Measurements from ENCODE around the gene KIF18B. TPM values are rescaled to one million over a fixed set of nuclear protein-coding genes. Genes with fewer than 3 reads are reported as not detected.

The KIF18B gene
- total and polyA plus RNA-seq, 5 donors: 0.08 to 1.4 (median 1.1) TPM

- Histone ChIP-seq H3K27ac (ENCODE audit: low read length) (no peak overlapping the region), H3K4me1 (ENCODE audit: control insufficient read depth, insufficient read depth, low read length) (peaks cover 2% of the 10 kb centered on the region), H3K9me3 (ENCODE audit: control insufficient read depth, low read length) (no peaks in the 10 kb centered on the region), H3K27me3 (ENCODE audit: control insufficient read depth, insufficient read depth) (no peaks in the 10 kb centered on the region), H3K4me3 (ENCODE audit: low read length) (no peak overlapping the region)
- ATAC-seq (no peak), DNase-seq (no peak)
- WGBS: 66% methylated on average over 19 of the region's 19 CpGs
- intact Hi-C loops (cut with DNase I): loop anchor here (5.0 to 10.0 kb wide), 3 partner anchors 99 to 202 kb away; no protein-coding TSS in a partner anchor
Measured at GRCh38 chr17:44922746-44923470, 24.7 kb downstream of the KIF18B start.

- DNase-seq (no peak), ATAC-seq (no peak)
- intact Hi-C loops (cut with DNase I): loop anchor here (5.0 to 10.0 kb wide), 3 partner anchors 100 to 203 kb away; no protein-coding TSS in a partner anchor
- no peaks in the 10 kb centered on the region for H3K27me3 ChIP-seq (ENCODE audit: control insufficient read depth, insufficient read depth)
- peaks cover 2% of the 10 kb centered on the region for H3K4me1 ChIP-seq (ENCODE audit: control insufficient read depth, insufficient read depth, low read length)
- 83% methylated on average over 6 of the region's 6 CpGs for WGBS
- H3K4me3 ChIP-seq (ENCODE audit: low read length): no peak overlapping the region
- no peak overlapping the region for H3K27ac ChIP-seq (ENCODE audit: low read length)
- H3K9me3 ChIP-seq (ENCODE audit: control insufficient read depth, low read length): no peaks in the 10 kb centered on the region
Measured at GRCh38 chr17:44922136-44922535, 25.4 kb downstream of the KIF18B start.

- H3K27ac ChIP-seq (ENCODE audit: low read length): peak overlapping the region; percentile 39
- ATAC-seq: peak; percentile 32 to 61
Measured at GRCh38 chr17:44921122-44921882, 26.3 kb downstream of the KIF18B start.

GRCh38 chr17:44920565-44920940 lies 27.0 kb downstream of the KIF18B start:
- 55% methylated on average over 7 of the region's 7 CpGs for WGBS
- ATAC-seq: peak; percentile 4 to 17

More at GRCh38 chr17:44921122-44921882, 26.3 kb downstream of the KIF18B start:
- DNase-seq: no peak
- intact Hi-C loops (cut with DNase I): loop anchor here (2.0 to 10.0 kb wide), 5 partner anchors 99 to 203 kb away; no protein-coding TSS in a partner anchor
- 48% methylated on average over 11 of the region's 11 CpGs for WGBS
- Histone ChIP-seq H3K4me3 (ENCODE audit: low read length) (no peak overlapping the region), H3K27me3 (ENCODE audit: control insufficient read depth, insufficient read depth) (no peaks in the 10 kb centered on the region), H3K4me1 (ENCODE audit: control insufficient read depth, insufficient read depth, low read length) (peaks cover 2% of the 10 kb centered on the region), H3K9me3 (ENCODE audit: control insufficient read depth, low read length) (no peaks in the 10 kb centered on the region)

GRCh38 chr17:44919885-44920564 lies 27.5 kb downstream of the KIF18B start:
- H3K27ac ChIP-seq (ENCODE audit: low read length): no peak overlapping the region
- peaks cover 2% of the 10 kb centered on the region for H3K4me1 ChIP-seq (ENCODE audit: control insufficient read depth, insufficient read depth, low read length)
- DNase-seq (peak; percentile 82 to 93 (median 90)), ATAC-seq (peak; percentile 88 to 89)
- WGBS: 11% methylated on average over 9 of the region's 9 CpGs
- H3K9me3 ChIP-seq (ENCODE audit: control insufficient read depth, low read length): no peaks in the 10 kb centered on the region
- intact Hi-C loops (cut with DNase I): loop anchor here (2.0 to 10.0 kb wide), 6 partner anchors 101 to 277 kb away; no protein-coding TSS in a partner anchor
- H3K27me3 ChIP-seq (ENCODE audit: control insufficient read depth, insufficient read depth): no peaks in the 10 kb centered on the region
- H3K4me3 ChIP-seq (ENCODE audit: low read length): no peak overlapping the region

More at GRCh38 chr17:44920565-44920940, 27.0 kb downstream of the KIF18B start:
- Histone ChIP-seq H3K27me3 (ENCODE audit: control insufficient read depth, insufficient read depth) (no peaks in the 10 kb centered on the region), H3K27ac (ENCODE audit: low read length) (no peak overlapping the region), H3K4me3 (ENCODE audit: low read length) (no peak overlapping the region), H3K4me1 (ENCODE audit: control insufficient read depth, insufficient read depth, low read length) (peaks cover 2% of the 10 kb centered on the region), H3K9me3 (ENCODE audit: control insufficient read depth, low read length) (no peaks in the 10 kb centered on the region)
- intact Hi-C loops (cut with DNase I): loop anchor here (2.0 to 10.0 kb wide), 5 partner anchors 100 to 204 kb away; no protein-coding TSS in a partner anchor
- no peak for DNase-seq

GRCh38 chr17:44919411-44919810 lies 28.2 kb downstream of the KIF18B start:
- DNase-seq: no peak
- H3K4me1 ChIP-seq (ENCODE audit: control insufficient read depth, insufficient read depth, low read length): peaks cover 2% of the 10 kb centered on the region
- no peak overlapping the region for H3K27ac ChIP-seq (ENCODE audit: low read length)
- no peak for ATAC-seq
- no peaks in the 10 kb centered on the region for H3K9me3 ChIP-seq (ENCODE audit: control insufficient read depth, low read length)
- 79% methylated on average over 2 of the region's 2 CpGs for WGBS
- no peak overlapping the region for H3K4me3 ChIP-seq (ENCODE audit: low read length)
- intact Hi-C loops (cut with DNase I): loop anchor here in 2 of 4 donors (5.0 to 10.0 kb wide), 3 partner anchors 175 to 278 kb away; no protein-coding TSS in a partner anchor
- H3K27me3 ChIP-seq (ENCODE audit: control insufficient read depth, insufficient read depth): no peaks in the 10 kb centered on the region

GRCh38 chr17:44918006-44918405 lies 29.6 kb downstream of the KIF18B start:
- Histone ChIP-seq H3K4me1 (ENCODE audit: control insufficient read depth, insufficient read depth, low read length) (peaks cover 2% of the 10 kb centered on the region), H3K4me3 (ENCODE audit: low read length) (no peak overlapping the region), H3K9me3 (ENCODE audit: control insufficient read depth, low read length) (no peaks in the 10 kb centered on the region), H3K27ac (ENCODE audit: low read length) (no peak overlapping the region), H3K27me3 (ENCODE audit: control insufficient read depth, insufficient read depth) (no peaks in the 10 kb centered on the region)
- DNase-seq (no peak), ATAC-seq (no peak)
- WGBS: 93% methylated on average over 2 of the region's 2 CpGs
- intact Hi-C loops (cut with DNase I): loop anchor here in 2 of 4 donors (5.0 to 10.0 kb wide), 3 partner anchors 177 to 279 kb away; no protein-coding TSS in a partner anchor

GRCh38 chr17:44917456-44917855 lies 30.1 kb downstream of the KIF18B start:
- intact Hi-C loops (cut with DNase I): loop anchor here in 2 of 4 donors (5.0 to 10.0 kb wide), 3 partner anchors 177 to 280 kb away; no protein-coding TSS in a partner anchor
- ATAC-seq (no peak), DNase-seq (peak in 1 of 3 donors; percentile 15)
- WGBS: 88% methylated on average over 6 of the region's 6 CpGs
- H3K4me3 ChIP-seq (ENCODE audit: low read length): no peak overlapping the region
- H3K27ac ChIP-seq (ENCODE audit: low read length): no peak overlapping the region
- no peaks in the 10 kb centered on the region for H3K27me3 ChIP-seq (ENCODE audit: control insufficient read depth, insufficient read depth)
- H3K9me3 ChIP-seq (ENCODE audit: control insufficient read depth, low read length): no peaks in the 10 kb centered on the region
- peaks cover 2% of the 10 kb centered on the region for H3K4me1 ChIP-seq (ENCODE audit: control insufficient read depth, insufficient read depth, low read length)

- no peak overlapping the region for H3K4me3 ChIP-seq (ENCODE audit: low read length)
- H3K27me3 ChIP-seq (ENCODE audit: control insufficient read depth, insufficient read depth): no peaks in the 10 kb centered on the region
- ATAC-seq (peak; percentile 50 to 56), DNase-seq (peak; percentile 72 to 87 (median 86))
- peaks cover 2% of the 10 kb centered on the region for H3K4me1 ChIP-seq (ENCODE audit: control insufficient read depth, insufficient read depth, low read length)
- intact Hi-C loops (cut with DNase I): loop anchor here in 2 of 4 donors (5.0 to 10.0 kb wide), 3 partner anchors 178 to 280 kb away; no protein-coding TSS in a partner anchor
- H3K9me3 ChIP-seq (ENCODE audit: control insufficient read depth, low read length): no peaks in the 10 kb centered on the region
- H3K27ac ChIP-seq (ENCODE audit: low read length): peak overlapping the region; percentile 10
- WGBS: 44% methylated on average over 10 of the region's 10 CpGs
Measured at GRCh38 chr17:44916781-44917241, 30.8 kb downstream of the KIF18B start.

Data from right cardiac atrium (tissue), 5 donors.